SK-N-SH treated with all-trans-retinoic acid at 6 μM for 48 hours (cell line): ENCODE measurements around the gene CFAP97.

Experiments
- ARNTL ChIP-seq: fragments of 450-650 bp; formaldehyde crosslinking; IDR thresholded peaks from 2 replicates; pipeline ENCODE4 v1.5.0; 2020; ENCODE audit warnings: low read depth, mild to moderate bottlenecking, moderate library complexity, borderline replicate concordance
- CSDC2 ChIP-seq: fragments of 250-450 bp; sonication (Bioruptor Pico); IDR thresholded peaks from 2 replicates; pipeline ENCODE4 v1.5.0; 2020; ENCODE audit warnings: mild to moderate bottlenecking, moderate library complexity
- ESRRG ChIP-seq: fragments of 250-450 bp; sonication (Bioruptor Pico); IDR thresholded peaks from 2 replicates; pipeline ENCODE4 v1.6.1; 2021; ENCODE audit warnings: mild to moderate bottlenecking
- OSR1 ChIP-seq: fragments of 250-450 bp; sonication (Bioruptor Pico); IDR thresholded peaks from 2 replicates; pipeline ENCODE4 v1.8.0; 2022; ENCODE audit warnings: moderate library complexity, mild to moderate bottlenecking, inconsistent platforms
- PPARA ChIP-seq: fragments of 250-450 bp; sonication (Bioruptor Pico); IDR thresholded peaks from 2 replicates; pipeline ENCODE4 v1.5.0; 2020; ENCODE audit warnings: mild to moderate bottlenecking, borderline replicate concordance
- SNAI2 ChIP-seq: fragments of 250-450 bp; sonication (Bioruptor Pico); IDR thresholded peaks from 2 replicates; pipeline ENCODE4 v1.5.0; 2020; ENCODE audit warnings: mild to moderate bottlenecking, moderate library complexity
- TOX ChIP-seq: fragments of 250-450 bp; sonication (Bioruptor Pico); IDR thresholded peaks from 2 replicates; pipeline ENCODE4 v1.8.0; 2021; ENCODE audit warnings: mild to moderate bottlenecking, moderate library complexity, borderline replicate concordance
- ZC3H10 ChIP-seq: fragments of 250-450 bp; sonication (Bioruptor Pico); IDR thresholded peaks from 2 replicates; pipeline ENCODE4 v1.5.1; 2021; ENCODE audit warnings: mild to moderate bottlenecking, moderate library complexity
- ZFP3 ChIP-seq: fragments of 250-450 bp; sonication (Bioruptor Pico); IDR thresholded peaks from 2 replicates; pipeline ENCODE4 v1.5.0; 2020; ENCODE audit warnings: mild to moderate bottlenecking, moderate library complexity
- ZFP30 ChIP-seq: fragments of 450-650 bp; formaldehyde crosslinking; IDR thresholded peaks from 2 replicates; pipeline ENCODE4 v1.5.0; 2022; ENCODE audit warnings: mild to moderate bottlenecking, moderate library complexity
- ZNF565 ChIP-seq: fragments of 450-650 bp; formaldehyde crosslinking; conservative IDR thresholded peaks from 2 replicates; pipeline ENCODE4 v1.5.0; 2020; ENCODE audit warnings: low read depth, mild to moderate bottlenecking, moderate library complexity
- ZNF70 ChIP-seq: fragments of 450-650 bp; formaldehyde crosslinking; IDR thresholded peaks from 2 replicates; pipeline ENCODE4 v1.5.0; 2020; ENCODE audit warnings: mild to moderate bottlenecking, moderate library complexity
- TF ChIP-seq, protein P1 (sequence below): fragments of 250-450 bp; sonication (Bioruptor Pico); IDR thresholded peaks from 2 replicates; pipeline ENCODE4 v1.8.0; 2020; ENCODE audit warnings: mild to moderate bottlenecking, moderate library complexity, borderline replicate concordance
- TF ChIP-seq, protein P2 (sequence below): fragments of 250-450 bp; sonication (Bioruptor Pico); IDR thresholded peaks from 2 replicates; pipeline ENCODE4 v1.5.1; 2020; ENCODE audit warnings: low read depth, mild to moderate bottlenecking, moderate library complexity

DNA sequence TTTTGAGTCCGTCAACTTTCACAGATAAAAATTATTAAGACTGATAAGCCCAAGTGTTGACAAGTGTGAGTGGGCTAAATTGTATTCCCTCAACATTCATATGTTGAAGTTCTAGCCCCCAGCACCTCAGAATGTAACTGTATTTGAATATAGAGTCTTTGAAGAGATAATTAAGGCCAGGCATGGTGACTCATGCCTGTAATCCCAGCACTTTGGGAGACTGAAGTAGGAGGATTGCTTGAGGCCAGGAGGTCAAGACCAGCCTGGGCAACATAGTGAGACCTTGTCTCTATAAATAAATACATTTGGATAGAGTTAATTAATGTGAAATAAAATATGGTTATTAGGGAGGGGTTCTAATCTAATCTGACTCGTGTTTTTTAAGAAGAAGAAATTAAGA, 90.5 kb downstream of the CFAP97 start:
- TF ChIP-seq SNAI2 (CRISPR knock-in tag) (no peak), ZFP30 (CRISPR knock-in tag) (no peak), PPARA (no peak), ESRRG (no peak), CSDC2 (CRISPR knock-in tag) (no peak), OSR1 (no peak), ARNTL (CRISPR knock-in tag) (no peak), TOX (CRISPR knock-in tag) (no peak), ZNF565 (CRISPR knock-in tag) (no peak), ZNF70 (CRISPR knock-in tag) (no peak), ZFP3 (CRISPR knock-in tag) (no peak), ZC3H10 (CRISPR knock-in tag) (no peak)
- TF ChIP-seq, protein P1, sequence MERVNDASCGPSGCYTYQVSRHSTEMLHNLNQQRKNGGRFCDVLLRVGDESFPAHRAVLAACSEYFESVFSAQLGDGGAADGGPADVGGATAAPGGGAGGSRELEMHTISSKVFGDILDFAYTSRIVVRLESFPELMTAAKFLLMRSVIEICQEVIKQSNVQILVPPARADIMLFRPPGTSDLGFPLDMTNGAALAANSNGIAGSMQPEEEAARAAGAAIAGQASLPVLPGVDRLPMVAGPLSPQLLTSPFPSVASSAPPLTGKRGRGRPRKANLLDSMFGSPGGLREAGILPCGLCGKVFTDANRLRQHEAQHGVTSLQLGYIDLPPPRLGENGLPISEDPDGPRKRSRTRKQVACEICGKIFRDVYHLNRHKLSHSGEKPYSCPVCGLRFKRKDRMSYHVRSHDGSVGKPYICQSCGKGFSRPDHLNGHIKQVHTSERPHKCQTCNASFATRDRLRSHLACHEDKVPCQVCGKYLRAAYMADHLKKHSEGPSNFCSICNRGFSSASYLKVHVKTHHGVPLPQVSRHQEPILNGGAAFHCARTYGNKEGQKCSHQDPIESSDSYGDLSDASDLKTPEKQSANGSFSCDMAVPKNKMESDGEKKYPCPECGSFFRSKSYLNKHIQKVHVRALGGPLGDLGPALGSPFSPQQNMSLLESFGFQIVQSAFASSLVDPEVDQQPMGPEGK (CRISPR knock-in tag) = no peak
- TF ChIP-seq, protein P2, sequence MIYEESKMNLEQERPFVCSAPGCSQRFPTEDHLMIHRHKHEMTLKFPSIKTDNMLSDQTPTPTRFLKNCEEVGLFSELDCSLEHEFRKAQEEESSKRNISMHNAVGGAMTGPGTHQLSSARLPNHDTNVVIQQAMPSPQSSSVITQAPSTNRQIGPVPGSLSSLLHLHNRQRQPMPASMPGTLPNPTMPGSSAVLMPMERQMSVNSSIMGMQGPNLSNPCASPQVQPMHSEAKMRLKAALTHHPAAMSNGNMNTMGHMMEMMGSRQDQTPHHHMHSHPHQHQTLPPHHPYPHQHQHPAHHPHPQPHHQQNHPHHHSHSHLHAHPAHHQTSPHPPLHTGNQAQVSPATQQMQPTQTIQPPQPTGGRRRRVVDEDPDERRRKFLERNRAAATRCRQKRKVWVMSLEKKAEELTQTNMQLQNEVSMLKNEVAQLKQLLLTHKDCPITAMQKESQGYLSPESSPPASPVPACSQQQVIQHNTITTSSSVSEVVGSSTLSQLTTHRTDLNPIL = no peak
